CD14-positive monocyte (primary cell): ENCODE results near the gene HSDL1. TPM values are rescaled to one million over a fixed set of nuclear protein-coding genes. Genes with fewer than 3 reads are reported as not detected.

Source experiments
- DNase-seq, 3 donors: peaks; one replicate each; pipeline ENCODE4 v3.0.0-alpha.2; 2011 to 2022
- H2AFZ ChIP-seq: 2 replicates; pipeline ENCODE4 v1.6.0; 2012; ENCODE audit warnings: mild to moderate bottlenecking, low read depth, low read length, inconsistent platforms; ENCODE audit not compliant: insufficient read depth, poor library complexity, severe bottlenecking
- H3K27ac ChIP-seq, 2 donors: 1 replicate in 1 of 2; 2 replicates in 1 of 2; pipeline ENCODE4 v1.5.1; 2012 to 2013; ENCODE audit warnings: low read length in 2 of 2, control low read depth in 1 of 2, inconsistent platforms in 1 of 2, low read depth in 1 of 2, mild to moderate bottlenecking in 1 of 2
- H3K27me3 ChIP-seq, 2 donors: one replicate each; pipeline versions ENCODE4 v1.6.0 to v1.6.1; 2011 to 2013; ENCODE audit warnings: low read length in 2 of 2; ENCODE audit not compliant: control insufficient read depth in 2 of 2, insufficient read depth in 2 of 2
- H3K36me3 ChIP-seq, 2 donors: replicated peaks in 1 of 2; 1 replicate in 1 of 2; 2 replicates in 1 of 2; pipeline versions ENCODE4 v1.5.1 to v1.6.1; 2012 to 2013; ENCODE audit warnings: low read length in 2 of 2, control low read depth in 1 of 2, inconsistent platforms in 1 of 2, mild to moderate bottlenecking in 1 of 2; ENCODE audit not compliant: insufficient read depth in 2 of 2, control insufficient read depth in 1 of 2
- H3K4me1 ChIP-seq, 2 donors: 1 replicate in 1 of 2; 2 replicates in 1 of 2; pipeline versions ENCODE4 v1.5.1 to v1.6.1; 2012 to 2013; ENCODE audit warnings: low read length in 2 of 2, control low read depth in 1 of 2, inconsistent platforms in 1 of 2, mild to moderate bottlenecking in 1 of 2, moderate library complexity in 1 of 2; ENCODE audit not compliant: insufficient read depth in 2 of 2, control insufficient read depth in 1 of 2
- H3K4me2 ChIP-seq: replicated peaks from 2 replicates; pipeline ENCODE3; 2012; ENCODE audit warnings: low read length, moderate library complexity, mild to moderate bottlenecking; ENCODE audit not compliant: poor library complexity, severe bottlenecking; ENCODE audit errors: extremely low read depth
- H3K4me3 ChIP-seq, 3 experiments: fragments of 200-600 bp in 1 of 3; sonication (generic) in 1 of 3; replicated peaks in 1 of 3; 1 replicate in 2 of 3; 2 replicates in 1 of 3; pipeline ENCODE4 v1.5.1; 2011 to 2013; ENCODE audit warnings: low read length in 3 of 3, mild to moderate bottlenecking in 3 of 3, control low read depth in 2 of 3, low read depth in 2 of 3, inconsistent platforms in 1 of 3, moderate library complexity in 1 of 3
- H3K79me2 ChIP-seq: 2 replicates; pipeline ENCODE4 v1.6.0; 2012; ENCODE audit warnings: mild to moderate bottlenecking, control low read depth, inconsistent platforms, low read length, moderate library complexity; ENCODE audit not compliant: insufficient read depth
- H3K9ac ChIP-seq: 2 replicates; pipeline ENCODE4 v1.6.0; 2017; ENCODE audit warnings: low read length, mild to moderate bottlenecking; ENCODE audit not compliant: insufficient read depth, poor library complexity, severe bottlenecking
- H3K9me3 ChIP-seq, 2 donors: replicated peaks in 1 of 2; 1 replicate in 1 of 2; 2 replicates in 1 of 2; pipeline versions ENCODE4 v1.5.1 to v1.6.1; 2012 to 2013; ENCODE audit warnings: low read length in 2 of 2, control low read depth in 1 of 2; ENCODE audit not compliant: control insufficient read depth in 1 of 2, insufficient read depth in 1 of 2
- H4K20me1 ChIP-seq: 2 replicates; pipeline ENCODE4 v1.6.0; 2012; ENCODE audit warnings: mild to moderate bottlenecking, low read length, control low read depth, moderate library complexity; ENCODE audit not compliant: insufficient read depth
- H3K27ac Mint-ChIP-seq, 7 donors: one replicate each; pipeline ENCODE4 v1.8.0; 2020; ENCODE audit warnings: mild to moderate bottlenecking in 7 of 7, mixed read lengths in 7 of 7, moderate library complexity in 6 of 7, inconsistent platforms in 2 of 7
- H3K27me3 Mint-ChIP-seq, 3 donors: one replicate each; pipeline ENCODE4 v1.8.0; 2021 to 2022; ENCODE audit warnings: low read depth in 3 of 3, mild to moderate bottlenecking in 3 of 3, mixed read lengths in 3 of 3, moderate library complexity in 3 of 3, inconsistent platforms in 1 of 3
- H3K36me3 Mint-ChIP-seq, 2 donors: one replicate each; pipeline ENCODE4 v1.8.0; 2020; ENCODE audit warnings: mixed read lengths in 2 of 2, inconsistent platforms in 1 of 2, mild to moderate bottlenecking in 1 of 2
- H3K4me1 Mint-ChIP-seq: one replicate; pipeline ENCODE4 v1.8.0; 2020; ENCODE audit warnings: mild to moderate bottlenecking, mixed read lengths
- H3K4me3 Mint-ChIP-seq, 2 donors: one replicate each; pipeline ENCODE4 v1.8.0; 2020; ENCODE audit warnings: mild to moderate bottlenecking in 2 of 2, mixed read lengths in 2 of 2, moderate library complexity in 1 of 2
- H3K9me3 Mint-ChIP-seq, 7 donors: one replicate each; pipeline ENCODE4 v1.8.0; 2020 to 2022; ENCODE audit warnings: mixed read lengths in 7 of 7, mild to moderate bottlenecking in 6 of 7, moderate library complexity in 6 of 7, inconsistent platforms in 2 of 7
- WGBS: methylation state at CpG from one replicate; pipeline ENCODE4 v1.1.5; 2013; ENCODE audit warnings: missing lambda C conversion rate; ENCODE audit not compliant: insufficient coverage; 5-methylcytosine and 5-hydroxymethylcytosine counted together
- intact Hi-C, 2 donors: fragments of 100-400 bp; cut with micrococcal nuclease; formaldehyde crosslinking; loops; one replicate each; pipeline versions ENCODE4 v1.15.0 to v1.15.1; 2023
- polyA plus RNA-seq, 3 donors: library from polyadenylated mRNA; depleted of rRNA in 1 of 3; unstranded in 2 of 3; stranded (reverse) in 1 of 3; fragments of 300-500 nt in 2 of 3; fragments of >200 nt in 1 of 3; fragmentation: Illumina TruSeq in 2 of 3; gene quantifications; 1 replicate in 2 of 3; 2 replicates in 1 of 3; pipeline ENCODE4 v1.2.3, GENCODE V29; 2012 to 2021
- TF ChIP-seq, protein P1 (sequence below): fragments of 200-600 bp; IDR thresholded peaks from one replicate; pipeline ENCODE4 v1.8.0; 2022; ENCODE audit warnings: antibody characterized with exemption, mild to moderate bottlenecking

HSDL1 gene
- polyA plus RNA-seq, 3 donors = 7.3 to 13.3 (median 8.0) TPM

DNA sequence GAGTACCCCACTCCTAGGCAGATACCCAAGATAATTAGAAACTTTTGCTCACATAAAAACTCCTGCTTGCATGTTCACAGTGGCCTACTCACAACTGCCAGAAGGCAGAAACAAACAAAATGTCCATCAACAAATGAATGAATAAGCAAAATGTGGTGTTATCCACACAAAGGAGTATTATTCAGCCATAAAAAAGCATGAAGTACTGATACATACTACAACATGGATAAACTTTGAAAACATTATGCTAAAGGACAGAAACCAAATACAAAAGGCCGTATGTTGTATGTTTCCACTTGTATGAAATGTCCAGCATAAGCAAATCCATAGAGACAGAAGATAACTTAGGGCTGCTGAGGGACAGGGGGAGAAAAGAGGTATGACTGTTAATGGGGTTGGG lies 1.9 kb downstream of the HSDL1 start:
- peaks cover 13 to 16% of the 10 kb centered on the region in 2 donors for H3K4me1 ChIP-seq
- H3K27me3 Mint-ChIP-seq = peaks cover 7 to 25% (median 17%) of the 10 kb centered on the region in 3 donors
- H3K9me3 ChIP-seq = no peaks in the 10 kb centered on the region
- peaks cover 2 to 7% of the 10 kb centered on the region in 2 donors for H3K36me3 Mint-ChIP-seq
- no peak overlapping the region for H3K9ac ChIP-seq
- H3K36me3 ChIP-seq = no peaks in the 10 kb centered on the region
- H3K4me3 ChIP-seq = no peak overlapping the region
- TF ChIP-seq, protein P1, sequence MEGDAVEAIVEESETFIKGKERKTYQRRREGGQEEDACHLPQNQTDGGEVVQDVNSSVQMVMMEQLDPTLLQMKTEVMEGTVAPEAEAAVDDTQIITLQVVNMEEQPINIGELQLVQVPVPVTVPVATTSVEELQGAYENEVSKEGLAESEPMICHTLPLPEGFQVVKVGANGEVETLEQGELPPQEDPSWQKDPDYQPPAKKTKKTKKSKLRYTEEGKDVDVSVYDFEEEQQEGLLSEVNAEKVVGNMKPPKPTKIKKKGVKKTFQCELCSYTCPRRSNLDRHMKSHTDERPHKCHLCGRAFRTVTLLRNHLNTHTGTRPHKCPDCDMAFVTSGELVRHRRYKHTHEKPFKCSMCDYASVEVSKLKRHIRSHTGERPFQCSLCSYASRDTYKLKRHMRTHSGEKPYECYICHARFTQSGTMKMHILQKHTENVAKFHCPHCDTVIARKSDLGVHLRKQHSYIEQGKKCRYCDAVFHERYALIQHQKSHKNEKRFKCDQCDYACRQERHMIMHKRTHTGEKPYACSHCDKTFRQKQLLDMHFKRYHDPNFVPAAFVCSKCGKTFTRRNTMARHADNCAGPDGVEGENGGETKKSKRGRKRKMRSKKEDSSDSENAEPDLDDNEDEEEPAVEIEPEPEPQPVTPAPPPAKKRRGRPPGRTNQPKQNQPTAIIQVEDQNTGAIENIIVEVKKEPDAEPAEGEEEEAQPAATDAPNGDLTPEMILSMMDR = no peak
- no peaks in the 10 kb centered on the region for H4K20me1 ChIP-seq
- no peak overlapping the region for H3K27ac ChIP-seq
- H3K4me1 Mint-ChIP-seq = peaks cover 7% of the 10 kb centered on the region
- no peak overlapping the region for H3K27ac Mint-ChIP-seq
- H3K4me3 Mint-ChIP-seq = no peak overlapping the region
- 100% methylated on average over 1 of the region's 1 CpG for WGBS
- intact Hi-C loops = loop anchor here in 1 of 2 donors (10.0 kb wide), 1 partner anchor 52 kb away; the partner anchor contains the start of gene ADAD2
- no peak overlapping the region for H3K4me2 ChIP-seq
- H2AFZ ChIP-seq = no peak overlapping the region
- no peak for DNase-seq
- peaks cover 0 to 16% of the 10 kb centered on the region in 2 donors for H3K27me3 ChIP-seq
- peaks cover 0 to 2% (median 0%) of the 10 kb centered on the region in 7 donors for H3K9me3 Mint-ChIP-seq
- H3K79me2 ChIP-seq = peaks cover 28% of the 10 kb centered on the region

DNA sequence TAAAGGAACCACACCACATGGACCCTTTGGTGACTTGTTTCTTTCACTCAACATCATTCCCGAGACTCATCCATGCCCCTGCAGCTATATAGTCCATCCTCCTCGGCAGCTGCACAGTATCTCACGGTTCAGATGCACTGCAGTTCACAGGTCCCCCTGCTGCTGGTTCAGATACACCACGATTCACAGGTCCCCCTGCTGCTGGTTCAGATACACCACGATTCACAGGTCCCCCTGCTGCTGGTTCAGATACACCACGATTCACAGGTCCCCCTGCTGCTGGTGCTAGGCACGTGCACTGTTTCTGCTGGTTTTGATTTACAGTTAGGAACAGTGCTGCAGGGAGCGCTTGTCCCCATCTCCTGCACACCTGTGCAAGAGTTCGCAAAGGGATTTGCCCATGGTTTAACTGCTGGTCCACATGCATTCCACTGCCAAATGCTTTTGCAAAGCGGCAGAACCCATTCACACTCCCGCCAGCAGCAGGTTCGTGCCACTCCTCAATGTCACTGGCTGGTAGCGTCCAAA lies 3.8 kb downstream of the HSDL1 start:
- Histone ChIP-seq H3K36me3 (no peaks in the 10 kb centered on the region), H3K4me2 (no peak overlapping the region), H3K9ac (no peak overlapping the region), H3K27ac (no peak overlapping the region), H3K4me1 (peaks cover 13 to 16% of the 10 kb centered on the region in 2 donors), H4K20me1 (peaks cover 2% of the 10 kb centered on the region), H3K4me3 (no peak overlapping the region), H3K79me2 (peaks cover 44% of the 10 kb centered on the region), H2AFZ (no peak overlapping the region), H3K9me3 (no peaks in the 10 kb centered on the region), H3K27me3 (peaks cover 0 to 4% of the 10 kb centered on the region in 2 donors)
- Mint-ChIP-seq H3K27ac (no peak overlapping the region), H3K4me3 (no peak overlapping the region), H3K36me3 (peaks cover 7 to 10% of the 10 kb centered on the region in 2 donors), H3K9me3 (peaks cover 0 to 2% (median 0%) of the 10 kb centered on the region in 7 donors), H3K27me3 (peaks cover 2 to 11% (median 11%) of the 10 kb centered on the region in 3 donors), H3K4me1 (peaks cover 7% of the 10 kb centered on the region)
- intact Hi-C loops = loop anchor here in 1 of 2 donors (10.0 kb wide), 1 partner anchor 54 kb away; the partner anchor contains the start of gene ADAD2
- TF ChIP-seq, protein P1 = no peak
- DNase-seq = no peak
- WGBS = 81% methylated on average over 9 of the region's 13 CpGs
